Amniotic stem cell (primary cell): ENCODE data around the gene LRRC36.
"Not testable (repeated sequence)": the region's sequence is repeated elsewhere in the genome, so short reads cannot be mapped to it uniquely, and the experiment has no call there.

Experiments used
- DNase-seq: peaks from one replicate; lab custom pipeline; 2025; lab: John Stamatoyannopoulos, UW

LRRC36 gene

GRCh38 chr16:67405336-67405735, 78.7 kb downstream of the LRRC36 start:
- DNase-seq: no peak

GRCh38 chr16:67406111-67406971, 79.7 kb downstream of the LRRC36 start:
- peak; percentile 58 for DNase-seq

GRCh38 chr16:67407176-67407787, 80.7 kb downstream of the LRRC36 start:
- DNase-seq: no peak

- no peak for DNase-seq
Measured at GRCh38 chr16:67407788-67408452, 81.3 kb downstream of the LRRC36 start.

GRCh38 chr16:67409631-67410030, 83.0 kb downstream of the LRRC36 start:
- DNase-seq: no peak

- no peak for DNase-seq
Measured at GRCh38 chr16:67411339-67411738, 84.7 kb downstream of the LRRC36 start.

- DNase-seq: no peak
Measured at GRCh38 chr16:67412294-67412693, 85.7 kb downstream of the LRRC36 start.

- DNase-seq: no peak
Measured at GRCh38 chr16:67413978-67414911, 87.6 kb downstream of the LRRC36 start.

- DNase-seq: not testable (repeated sequence)
Measured at GRCh38 chr16:67415421-67415820, 88.8 kb downstream of the LRRC36 start.

GRCh38 chr16:67415872-67416793, 89.5 kb downstream of the LRRC36 start, which contains the start of gene ZDHHC1:
Gene ZDHHC1, minus strand, starts transcription at chr16:67416477. Its CDS starts 8,702 bp downstream, at chr16:67407775.
- no peak for DNase-seq

GRCh38 chr16:67417333-67418061, 90.9 kb downstream of the LRRC36 start:
- DNase-seq: no peak

GRCh38 chr16:67419502-67419901, 92.9 kb downstream of the LRRC36 start:
- DNase-seq: no peak

GRCh38 chr16:67419931-67420330, 93.3 kb downstream of the LRRC36 start:
- DNase-seq: no peak

- DNase-seq: no peak
Measured at GRCh38 chr16:67421030-67421429, 94.4 kb downstream of the LRRC36 start.

GRCh38 chr16:67423015-67423414, 96.4 kb downstream of the LRRC36 start:
- no peak for DNase-seq

GRCh38 chr16:67423611-67424260, 97.1 kb downstream of the LRRC36 start:
- DNase-seq: no peak

GRCh38 chr16:67424261-67424615, 97.6 kb downstream of the LRRC36 start:
- DNase-seq: no peak

GRCh38 chr16:67425061-67425460, 98.4 kb downstream of the LRRC36 start:
- DNase-seq: no peak

GRCh38 chr16:67425580-67425979, 99.0 kb downstream of the LRRC36 start:
- no peak for DNase-seq
